HG02588 (cell line): ENCODE results near the gene HOXD1.

Experiments used
- ATAC-seq: cut with Tn5 transposase; IDR thresholded peaks from one replicate; pipeline ENCODE4 v1.9.1; 2021; ENCODE audit warnings: mild to moderate bottlenecking, moderate library complexity; ENCODE audit not compliant: unreplicated experiment

The HOXD1 gene

GRCh38 chr2:176187899-176188773 lies at the start of gene HOXD1:
TSS of gene HOXD1 (plus strand) at chr2:176188668. CDS start at chr2:176188802, 134 bp downstream.
- ATAC-seq: no peak

GRCh38 chr2:176138923-176139660 lies 49.4 kb upstream of the HOXD1 start:
- ATAC-seq: no peak

- no peak for ATAC-seq
These were observed 48.6 kb upstream of the HOXD1 start for GRCh38 chr2:176139661-176140512.

GRCh38 chr2:176140513-176141317 lies 47.8 kb upstream of the HOXD1 start:
- ATAC-seq: peak; percentile 96

- no peak for ATAC-seq
These were observed 46.2 kb upstream of the HOXD1 start for GRCh38 chr2:176142281-176142680.

GRCh38 chr2:176145085-176145969 lies 43.1 kb upstream of the HOXD1 start:
- no peak for ATAC-seq

GRCh38 chr2:176146101-176146500 lies 42.4 kb upstream of the HOXD1 start:
- no peak for ATAC-seq

- ATAC-seq: no peak
These were observed 41.8 kb upstream of the HOXD1 start for GRCh38 chr2:176146645-176147044.

GRCh38 chr2:176147210-176147799 lies 41.2 kb upstream of the HOXD1 start:
- ATAC-seq: no peak

GRCh38 chr2:176147800-176148496 lies 40.5 kb upstream of the HOXD1 start:
- no peak for ATAC-seq

- no peak for ATAC-seq
These were observed 39.6 kb upstream of the HOXD1 start for GRCh38 chr2:176148751-176149421.

- ATAC-seq: no peak
These were observed 39.0 kb upstream of the HOXD1 start for GRCh38 chr2:176149481-176149938.

- no peak for ATAC-seq
These were observed 38.4 kb upstream of the HOXD1 start for GRCh38 chr2:176149939-176150583.

GRCh38 chr2:176150584-176151441 lies 37.7 kb upstream of the HOXD1 start:
- ATAC-seq: no peak

- ATAC-seq: no peak
These were observed 36.8 kb upstream of the HOXD1 start, which contains the start of gene HOXD4 for GRCh38 chr2:176151442-176152287. TSS of gene HOXD4 (plus strand) at chr2:176151550. CDS start at chr2:176151634, 84 bp downstream.
